Common myeloid progenitor, CD34-positive (primary cell): ENCODE results near the gene CNTN4.

Source experiments
- CTCF ChIA-PET: fragments of 350-600 bp; sonication (Branson Sonifier 250); formaldehyde crosslinking; loops from one replicate; lab custom pipeline; 2021; ENCODE audit warnings: antibody characterized with exemption; lab: Charles Lee
- POLR2A ChIA-PET: fragments of 350-600 bp; sonication (Branson Sonifier 250); formaldehyde crosslinking; loops from one replicate; lab custom pipeline; 2021; ENCODE audit warnings: antibody characterized with exemption; lab: Charles Lee
- DNase-seq, 3 donors: peaks; one replicate each; pipeline versions ENCODE4 v3.0.0 to v3.0.0-alpha.2; 2013
- H3K27ac ChIP-seq, 2 experiments: 1 replicate in 1 of 2; 2 replicates in 1 of 2; pipeline ENCODE4 v1.7.0; 2013; ENCODE audit warnings: inconsistent platforms in 2 of 2, low read length in 2 of 2, mild to moderate bottlenecking in 2 of 2, low read depth in 1 of 2, moderate library complexity in 1 of 2; ENCODE audit not compliant: severe bottlenecking in 2 of 2, insufficient read depth in 1 of 2, poor library complexity in 1 of 2
- H3K27me3 ChIP-seq, 5 experiments: replicated peaks in 2 of 5; 1 replicate in 3 of 5; 2 replicates in 2 of 5; pipeline versions ENCODE4 v1.6.1 to v1.7.0; 2013; ENCODE audit warnings: low read length in 4 of 5, mild to moderate bottlenecking in 2 of 5, moderate library complexity in 2 of 5, inconsistent platforms in 1 of 5; ENCODE audit not compliant: insufficient read depth in 5 of 5, control insufficient read depth in 4 of 5
- H3K36me3 ChIP-seq, 4 experiments: 1 replicate in 2 of 4; 2 replicates in 2 of 4; pipeline versions ENCODE4 v1.6.1 to v1.7.0; 2013; ENCODE audit warnings: low read length in 3 of 4, control low read depth in 1 of 4, mild to moderate bottlenecking in 1 of 4; ENCODE audit not compliant: control insufficient read depth in 4 of 4, insufficient read depth in 4 of 4
- H3K4me1 ChIP-seq, 4 experiments: 1 replicate in 3 of 4; 2 replicates in 1 of 4; pipeline versions ENCODE4 v1.6.1 to v1.7.1; 2013; ENCODE audit warnings: low read length in 3 of 4, mild to moderate bottlenecking in 3 of 4, control low read depth in 1 of 4, inconsistent platforms in 1 of 4, moderate library complexity in 1 of 4; ENCODE audit not compliant: control insufficient read depth in 4 of 4, insufficient read depth in 4 of 4; ENCODE audit errors: control extremely low read depth in 1 of 4
- H3K4me3 ChIP-seq, 7 experiments: 1 replicate in 4 of 7; 2 replicates in 3 of 7; pipeline versions ENCODE4 v1.5.1 to v1.7.0; 2013; ENCODE audit warnings: mild to moderate bottlenecking in 7 of 7, low read length in 6 of 7, moderate library complexity in 6 of 7, inconsistent platforms in 2 of 7, low read depth in 2 of 7, control low read depth in 1 of 7; ENCODE audit not compliant: insufficient read depth in 4 of 7, control insufficient read depth in 1 of 7; ENCODE audit errors: extremely low read depth in 1 of 7
- H3K9me3 ChIP-seq, 5 experiments: 1 replicate in 4 of 5; 2 replicates in 1 of 5; pipeline versions ENCODE4 v1.6.1 to v1.7.1; 2013; ENCODE audit warnings: low read length in 4 of 5, mild to moderate bottlenecking in 2 of 5, inconsistent platforms in 1 of 5, low read depth in 1 of 5, moderate library complexity in 1 of 5; ENCODE audit not compliant: control insufficient read depth in 4 of 5, insufficient read depth in 2 of 5; ENCODE audit errors: control extremely low read depth in 1 of 5
- WGBS: methylation state at CpG from one replicate; pipeline ENCODE4 v1.1.5; 2013; ENCODE audit not compliant: insufficient coverage; 5-methylcytosine and 5-hydroxymethylcytosine counted together

CNTN4 gene

DNA sequence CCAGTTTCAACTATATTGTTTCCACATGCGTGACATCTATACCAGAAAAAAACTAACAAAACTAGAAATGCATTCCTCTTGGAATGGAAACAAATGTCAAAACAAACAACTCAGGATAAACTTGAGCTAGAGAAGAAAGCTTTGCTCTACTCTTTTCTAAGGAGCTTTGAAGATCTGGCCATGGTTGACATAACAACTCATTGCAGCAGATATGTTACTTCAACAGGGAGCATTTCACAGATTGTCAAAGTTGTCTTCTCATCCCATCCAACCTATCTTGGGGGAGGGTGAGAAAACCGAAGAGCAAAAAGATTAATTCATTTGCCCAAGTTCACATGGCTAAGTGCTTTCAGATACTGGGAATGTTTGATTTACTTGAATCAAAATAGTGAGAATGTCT, 484.4 kb downstream of the CNTN4 start:
- 60% methylated on average over 1 of the region's 2 CpGs for WGBS
- Histone ChIP-seq H3K9me3 (no peaks in the 10 kb centered on the region), H3K27ac (no peak overlapping the region), H3K36me3 (no peaks in the 10 kb centered on the region), H3K4me3 (no peak overlapping the region), H3K27me3 (no peaks in the 10 kb centered on the region), H3K4me1 (no peaks in the 10 kb centered on the region)
- POLR2A ChIA-PET: no interaction called here
- CTCF ChIA-PET: no interaction called here
- DNase-seq: no peak

GRCh38 chr3:2589336-2589969, 490.8 kb downstream of the CNTN4 start:
- H3K4me1 ChIP-seq: no peaks in the 10 kb centered on the region
- CTCF ChIA-PET: no interaction called here
- WGBS: 98% methylated on average over 4 of the region's 6 CpGs
- no peaks in the 10 kb centered on the region for H3K9me3 ChIP-seq
- no peaks in the 10 kb centered on the region for H3K27me3 ChIP-seq
- no peak overlapping the region for H3K27ac ChIP-seq
- POLR2A ChIA-PET: no interaction called here
- no peak overlapping the region for H3K4me3 ChIP-seq
- DNase-seq: no peak
- H3K36me3 ChIP-seq: no peaks in the 10 kb centered on the region

DNA sequence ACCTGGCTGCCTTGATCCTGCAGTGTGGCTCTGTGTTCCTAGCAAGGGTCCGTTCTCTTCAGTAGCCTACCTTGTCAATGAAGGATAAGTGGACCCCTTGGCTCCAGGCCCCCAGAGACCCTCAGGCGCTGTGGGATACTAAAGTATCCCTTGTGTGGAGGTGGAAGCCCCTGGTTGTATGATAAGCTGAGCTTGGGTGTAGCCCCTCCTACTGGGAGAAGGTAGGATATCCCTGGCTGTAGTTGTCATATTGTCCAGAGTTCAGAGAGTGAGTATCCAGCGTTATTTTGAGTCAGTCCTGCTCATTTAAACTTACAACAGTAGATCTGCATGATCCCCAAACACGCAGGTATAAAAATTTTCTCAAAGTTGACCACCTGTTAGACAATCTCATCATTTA, 496.8 kb downstream of the CNTN4 start:
- Histone ChIP-seq H3K36me3 (no peaks in the 10 kb centered on the region), H3K27me3 (no peaks in the 10 kb centered on the region), H3K4me3 (no peak overlapping the region), H3K4me1 (no peaks in the 10 kb centered on the region), H3K9me3 (no peaks in the 10 kb centered on the region), H3K27ac (no peak overlapping the region)
- DNase-seq: no peak
- WGBS: 83% methylated on average over 1 of the region's 4 CpGs
- ChIA-PET POLR2A (no interaction called here), CTCF (no interaction called here)

GRCh38 chr3:2597615-2598014, 498.9 kb downstream of the CNTN4 start:
- no peaks in the 10 kb centered on the region for H3K9me3 ChIP-seq
- WGBS: 100% methylated on average over 1 of the region's 3 CpGs
- H3K4me1 ChIP-seq: no peaks in the 10 kb centered on the region
- H3K27me3 ChIP-seq: no peaks in the 10 kb centered on the region
- ChIA-PET CTCF (no interaction called here), POLR2A (no interaction called here)
- no peak overlapping the region for H3K4me3 ChIP-seq
- H3K27ac ChIP-seq: no peak overlapping the region
- H3K36me3 ChIP-seq: no peaks in the 10 kb centered on the region
- DNase-seq: no peak

DNA sequence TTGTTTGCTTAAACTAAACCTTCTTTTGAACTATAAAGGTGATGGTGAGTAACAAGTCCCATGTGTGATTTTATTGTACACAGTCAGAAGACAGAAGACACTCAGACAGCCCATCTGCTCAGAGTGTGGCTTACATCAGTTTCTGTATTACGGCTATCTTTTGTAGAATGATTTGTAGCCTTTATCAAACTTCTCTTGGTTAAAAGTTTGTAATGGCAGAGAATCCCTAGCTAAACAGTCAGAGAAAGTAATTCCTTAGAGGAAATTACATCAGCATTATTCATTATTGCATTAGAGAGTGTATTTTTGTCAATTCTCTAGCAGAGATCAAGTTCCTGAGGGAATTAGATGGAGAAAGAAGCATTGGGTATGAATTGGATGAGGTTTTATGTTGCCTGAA, 500.8 kb downstream of the CNTN4 start:
- no peak overlapping the region for H3K4me3 ChIP-seq
- WGBS: no CpG with 5 or more reads among the region's 1 CpG
- CTCF ChIA-PET: interaction anchor here (0.6 kb wide), 1 partner anchor 35 kb away, joined by 3 read pairs; no protein-coding TSS in a partner anchor
- no peaks in the 10 kb centered on the region for H3K4me1 ChIP-seq
- no peak for DNase-seq
- no peaks in the 10 kb centered on the region for H3K36me3 ChIP-seq
- POLR2A ChIA-PET: no interaction called here
- H3K9me3 ChIP-seq: no peaks in the 10 kb centered on the region
- H3K27ac ChIP-seq: no peak overlapping the region
- H3K27me3 ChIP-seq: no peaks in the 10 kb centered on the region

GRCh38 chr3:2603692-2604289, 505.1 kb downstream of the CNTN4 start:
- Histone ChIP-seq H3K4me3 (no peak overlapping the region), H3K27ac (no peak overlapping the region), H3K36me3 (no peaks in the 10 kb centered on the region), H3K4me1 (no peaks in the 10 kb centered on the region), H3K27me3 (no peaks in the 10 kb centered on the region), H3K9me3 (no peaks in the 10 kb centered on the region)
- POLR2A ChIA-PET: no interaction called here
- 89% methylated on average over 4 of the region's 5 CpGs for WGBS
- no peak for DNase-seq
- CTCF ChIA-PET: no interaction called here

DNA sequence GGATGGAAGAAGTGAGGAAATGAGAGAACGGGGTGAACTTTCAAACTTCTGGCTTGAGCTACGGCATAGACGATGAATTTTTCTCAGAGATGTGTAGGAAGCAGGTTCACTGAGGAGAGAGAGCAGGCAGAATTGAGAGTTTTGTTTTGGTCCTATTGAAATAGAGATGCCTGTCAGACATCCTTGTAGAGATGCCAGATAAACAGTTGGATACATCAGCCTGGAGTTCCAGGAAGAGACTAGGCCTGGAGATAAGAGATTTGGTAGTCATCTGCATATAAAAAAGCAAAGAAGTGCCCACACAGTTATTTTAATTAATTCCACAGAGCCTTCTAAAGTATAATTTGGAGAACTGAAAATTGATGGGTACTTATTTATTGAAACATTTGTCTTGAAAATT, 515.9 kb downstream of the CNTN4 start:
- H3K36me3 ChIP-seq: no peaks in the 10 kb centered on the region
- H3K4me3 ChIP-seq: no peak overlapping the region
- no peaks in the 10 kb centered on the region for H3K9me3 ChIP-seq
- no peaks in the 10 kb centered on the region for H3K27me3 ChIP-seq
- 100% methylated on average over 2 of the region's 3 CpGs for WGBS
- no peaks in the 10 kb centered on the region for H3K4me1 ChIP-seq
- POLR2A ChIA-PET: no interaction called here
- DNase-seq: no peak
- CTCF ChIA-PET: no interaction called here
- H3K27ac ChIP-seq: no peak overlapping the region
